LNCAP (cell line): ENCODE data around the gene MBP.

ENCODE experiments used
- TF ChIP-seq, protein P1 (sequence below): fragments of 450-650 bp; IDR thresholded peaks from 2 replicates; pipeline ENCODE4 v1.5.1; 2017; ENCODE audit warnings: mild to moderate bottlenecking

The MBP gene

DNA sequence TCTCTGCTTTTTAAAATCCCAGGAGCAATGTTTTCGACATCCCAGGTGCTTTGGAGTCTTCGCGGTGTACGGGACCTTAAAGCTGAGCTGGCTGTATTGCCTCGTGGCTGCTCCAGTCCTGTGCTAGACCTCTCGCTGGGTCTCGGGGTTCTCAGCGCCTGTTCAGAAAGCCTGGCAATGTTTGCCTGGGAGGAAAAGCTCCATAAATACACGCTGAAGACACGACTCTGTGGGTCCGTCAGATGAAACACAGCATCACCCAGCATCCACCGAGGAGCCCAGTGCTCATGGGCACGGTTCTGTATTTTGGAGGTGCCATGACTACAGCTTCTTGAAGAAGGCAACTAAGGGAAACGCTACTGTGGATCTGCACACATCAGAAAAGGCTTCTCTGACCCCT lies 21.6 kb downstream of the MBP start:
- TF ChIP-seq, protein P1, sequence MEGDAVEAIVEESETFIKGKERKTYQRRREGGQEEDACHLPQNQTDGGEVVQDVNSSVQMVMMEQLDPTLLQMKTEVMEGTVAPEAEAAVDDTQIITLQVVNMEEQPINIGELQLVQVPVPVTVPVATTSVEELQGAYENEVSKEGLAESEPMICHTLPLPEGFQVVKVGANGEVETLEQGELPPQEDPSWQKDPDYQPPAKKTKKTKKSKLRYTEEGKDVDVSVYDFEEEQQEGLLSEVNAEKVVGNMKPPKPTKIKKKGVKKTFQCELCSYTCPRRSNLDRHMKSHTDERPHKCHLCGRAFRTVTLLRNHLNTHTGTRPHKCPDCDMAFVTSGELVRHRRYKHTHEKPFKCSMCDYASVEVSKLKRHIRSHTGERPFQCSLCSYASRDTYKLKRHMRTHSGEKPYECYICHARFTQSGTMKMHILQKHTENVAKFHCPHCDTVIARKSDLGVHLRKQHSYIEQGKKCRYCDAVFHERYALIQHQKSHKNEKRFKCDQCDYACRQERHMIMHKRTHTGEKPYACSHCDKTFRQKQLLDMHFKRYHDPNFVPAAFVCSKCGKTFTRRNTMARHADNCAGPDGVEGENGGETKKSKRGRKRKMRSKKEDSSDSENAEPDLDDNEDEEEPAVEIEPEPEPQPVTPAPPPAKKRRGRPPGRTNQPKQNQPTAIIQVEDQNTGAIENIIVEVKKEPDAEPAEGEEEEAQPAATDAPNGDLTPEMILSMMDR, result no peak

DNA sequence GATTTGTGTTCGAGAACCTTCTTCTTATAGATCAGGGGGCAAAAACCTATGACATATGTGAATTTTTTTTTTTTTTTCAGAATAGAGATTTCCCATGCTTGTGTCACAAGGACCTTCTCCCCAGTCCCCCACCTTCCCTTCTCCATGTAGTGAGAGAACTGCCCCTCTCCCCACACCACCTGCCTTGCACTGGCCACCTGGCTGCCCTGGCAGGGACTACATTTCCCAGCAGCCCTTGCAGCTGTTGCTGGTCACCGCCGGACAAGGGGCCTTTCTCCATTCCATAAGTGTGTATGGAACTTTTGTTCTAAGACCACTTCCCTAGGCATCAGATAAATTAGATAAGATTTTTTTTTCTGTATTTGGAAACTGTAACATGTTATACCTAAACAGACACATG lies 22.2 kb downstream of the MBP start:
- TF ChIP-seq, protein P1, result no peak

DNA sequence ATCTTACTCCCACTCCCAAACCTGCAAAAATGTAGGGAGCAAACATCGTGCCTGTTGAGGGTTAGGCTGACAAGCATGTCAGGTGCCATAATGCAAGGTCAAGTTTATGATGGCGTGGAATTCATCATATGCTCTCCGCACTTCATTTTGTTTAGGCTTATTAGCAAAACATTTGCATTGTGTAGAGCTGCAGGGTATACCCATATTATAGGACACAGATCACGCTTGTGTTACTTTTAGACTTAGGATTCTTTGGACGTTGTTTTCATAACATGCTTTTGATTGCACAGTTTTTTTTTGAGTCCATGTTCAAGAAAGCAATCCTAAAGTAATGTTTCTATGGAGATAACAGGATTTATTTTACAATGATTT lies 22.9 kb downstream of the MBP start:
- TF ChIP-seq, protein P1, result no peak

DNA sequence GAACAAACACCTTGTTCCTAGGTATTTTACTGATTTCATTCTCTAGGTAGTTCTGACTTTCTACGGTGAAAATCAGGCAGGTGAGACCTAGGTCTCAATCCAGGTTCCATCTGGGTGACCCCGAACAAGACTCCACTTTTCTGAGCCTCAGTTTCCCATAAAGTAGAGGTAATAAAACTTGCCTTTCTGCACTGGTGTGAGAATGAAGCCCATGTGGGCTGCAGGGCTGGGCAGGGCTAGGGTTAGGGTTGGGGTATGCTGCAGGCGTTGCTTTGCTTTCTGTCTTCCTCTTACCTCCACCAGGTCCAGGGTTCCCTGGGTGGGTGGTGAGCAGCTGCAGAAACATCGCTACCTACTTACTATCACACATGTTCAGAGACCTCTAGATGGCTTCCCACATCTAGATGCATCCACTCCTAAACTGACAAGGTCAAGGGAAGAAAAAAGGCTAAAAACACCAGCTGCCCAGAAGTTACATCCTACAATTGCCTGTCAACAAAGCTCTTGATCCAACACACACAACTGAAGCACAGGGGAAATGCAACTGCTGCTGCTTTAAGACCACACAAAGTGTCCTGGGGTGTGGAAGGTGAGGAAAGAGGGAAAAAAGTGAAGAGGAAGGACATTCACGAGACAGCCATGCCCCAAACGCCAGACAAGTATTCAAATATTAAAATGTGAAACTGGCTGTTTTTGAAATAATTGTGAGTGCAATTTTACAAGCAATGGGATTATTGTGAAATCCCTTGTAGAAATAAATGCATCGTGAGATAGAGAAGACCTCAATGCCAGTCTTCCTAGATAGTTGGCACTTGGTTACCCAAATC lies 23.5 kb downstream of the MBP start:
- TF ChIP-seq, protein P1, result no peak

DNA sequence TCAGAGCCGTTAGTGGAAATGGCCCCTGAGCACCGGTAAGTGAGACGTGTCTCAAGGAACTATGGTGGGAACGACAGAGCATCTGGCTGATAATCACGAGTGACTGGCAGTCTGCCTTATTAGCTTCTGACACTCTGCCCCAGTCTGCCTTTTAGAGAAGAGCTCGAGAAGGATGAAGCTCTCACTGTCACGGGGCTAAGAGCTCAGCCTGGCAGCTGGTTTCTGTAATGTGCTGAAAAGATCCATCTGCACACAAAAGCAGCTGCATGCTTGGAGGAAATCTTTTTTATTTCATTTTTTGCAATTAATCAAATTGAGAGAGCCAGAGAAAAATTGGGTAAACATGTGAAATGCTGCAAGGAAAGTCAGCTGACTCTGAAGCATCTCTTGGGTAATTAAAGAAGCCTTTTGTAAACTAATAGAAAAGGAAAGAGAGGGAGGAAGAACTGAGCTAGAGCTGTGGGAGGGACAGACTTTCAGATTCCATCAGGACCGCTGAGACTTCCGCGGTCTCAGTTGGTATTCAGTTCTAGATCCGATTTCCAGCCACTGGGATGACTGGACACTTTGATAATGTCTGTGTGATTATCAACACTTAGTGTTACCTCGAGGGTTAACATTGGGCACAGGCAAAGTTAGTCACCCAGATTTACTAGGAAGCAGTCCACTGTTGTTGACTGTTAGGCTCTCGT lies 24.4 kb downstream of the MBP start:
- TF ChIP-seq, protein P1, result no peak

DNA sequence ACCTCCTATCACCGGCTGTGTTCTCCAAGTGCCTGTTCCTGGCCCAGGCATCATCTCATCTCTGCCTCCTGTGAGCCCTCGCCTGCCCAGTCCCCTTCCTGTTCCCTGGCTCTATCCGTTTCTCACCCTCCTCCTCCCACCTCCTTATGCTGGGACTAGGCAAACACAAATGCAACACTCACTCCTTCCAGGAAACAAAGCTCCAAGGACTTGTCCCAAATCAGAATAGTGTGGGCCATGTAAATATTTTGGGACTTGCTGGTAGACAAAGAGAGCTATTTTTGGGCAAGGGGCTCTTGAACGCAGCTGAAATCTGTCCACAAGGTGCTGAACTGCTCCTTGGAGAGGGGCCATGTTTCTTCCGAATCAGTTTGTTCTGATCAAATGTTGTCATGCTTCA lies 25.3 kb downstream of the MBP start:
- TF ChIP-seq, protein P1, result no peak

DNA sequence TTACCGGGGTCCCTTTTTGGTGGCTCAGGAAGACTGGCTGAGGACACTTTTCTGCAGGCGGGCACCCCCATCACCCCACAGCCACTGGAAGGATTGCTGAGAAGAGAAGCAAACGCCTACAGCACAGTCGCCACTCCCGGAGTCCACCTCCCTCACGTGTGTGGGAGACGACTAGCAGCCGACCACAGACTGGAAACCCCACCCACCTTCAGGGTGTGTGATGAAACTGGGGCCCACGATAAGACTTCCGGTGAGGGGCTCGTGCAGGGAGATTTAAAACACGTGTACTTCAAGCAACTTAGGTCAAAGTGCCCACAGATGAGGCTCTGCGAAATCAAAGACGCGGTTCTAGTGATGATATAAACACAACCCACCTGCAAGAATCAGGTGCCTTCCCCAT lies 26.3 kb downstream of the MBP start:
- TF ChIP-seq, protein P1, result no peak
